Epithelial cell of proximal tubule (primary cell): ENCODE measurements around the gene NR2F2. TPM values are rescaled to one million over a fixed set of nuclear protein-coding genes. Genes with fewer than 3 reads are reported as not detected.
A peak's percentile ranks its signal among the peaks of the same experiment; 100 is the strongest.

Experiments
- DNase-seq: peaks from one replicate; pipeline ENCODE4 v3.0.0-alpha.2; 2011; ENCODE audit warnings: low read depth
- H3K4me3 ChIP-seq: 2 replicates; pipeline ENCODE4 v1.5.1; 2011; ENCODE audit warnings: low read depth, mild to moderate bottlenecking, low read length
- total RNA-seq: library from RNA; depleted of rRNA; stranded (reverse); fragments of >200 nt; gene quantifications from 2 replicates; pipeline ENCODE4 v1.2.3, GENCODE V29; 2015
- TF ChIP-seq, protein P1 (sequence below): conservative IDR thresholded peaks from 2 replicates; pipeline ENCODE4 v1.5.1; 2012; ENCODE audit warnings: low read depth, mild to moderate bottlenecking, low read length

The NR2F2 gene
- total RNA-seq, 1 donor from 2014 or later = 17.6 TPM

DNA sequence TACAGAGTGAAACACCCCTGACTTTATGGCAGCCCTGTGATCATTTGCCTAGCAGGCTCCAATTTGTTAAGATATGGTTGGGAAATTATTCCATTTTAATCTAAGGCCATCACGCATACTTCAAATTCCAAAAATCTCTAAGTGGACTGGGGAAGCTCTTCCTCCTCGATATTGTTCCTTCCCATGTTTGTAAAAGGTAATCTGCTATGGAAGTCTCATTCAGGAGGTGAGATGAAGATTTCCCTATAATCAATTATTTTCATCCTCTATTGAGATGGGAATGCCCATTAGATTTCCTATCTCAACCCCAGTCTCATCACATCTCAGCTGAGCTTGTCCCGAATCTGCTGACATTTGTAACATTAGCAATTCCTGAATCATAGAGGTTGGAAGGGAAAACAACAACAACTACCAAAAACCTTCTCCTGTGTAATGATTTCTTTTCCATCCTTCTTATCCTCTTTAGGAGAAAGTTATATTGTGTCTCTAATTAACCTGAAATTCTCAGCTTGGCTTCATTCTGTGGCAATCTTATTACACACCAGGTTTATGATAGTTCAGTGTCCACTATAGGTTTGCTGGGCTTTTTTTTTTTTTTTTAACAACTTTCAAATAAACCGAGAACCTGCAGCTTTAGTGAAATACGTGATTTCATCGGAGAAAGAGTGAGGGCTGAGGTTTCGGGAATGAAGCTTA is 2.2 kb upstream of the NR2F2 start:
- TF ChIP-seq, protein P1, sequence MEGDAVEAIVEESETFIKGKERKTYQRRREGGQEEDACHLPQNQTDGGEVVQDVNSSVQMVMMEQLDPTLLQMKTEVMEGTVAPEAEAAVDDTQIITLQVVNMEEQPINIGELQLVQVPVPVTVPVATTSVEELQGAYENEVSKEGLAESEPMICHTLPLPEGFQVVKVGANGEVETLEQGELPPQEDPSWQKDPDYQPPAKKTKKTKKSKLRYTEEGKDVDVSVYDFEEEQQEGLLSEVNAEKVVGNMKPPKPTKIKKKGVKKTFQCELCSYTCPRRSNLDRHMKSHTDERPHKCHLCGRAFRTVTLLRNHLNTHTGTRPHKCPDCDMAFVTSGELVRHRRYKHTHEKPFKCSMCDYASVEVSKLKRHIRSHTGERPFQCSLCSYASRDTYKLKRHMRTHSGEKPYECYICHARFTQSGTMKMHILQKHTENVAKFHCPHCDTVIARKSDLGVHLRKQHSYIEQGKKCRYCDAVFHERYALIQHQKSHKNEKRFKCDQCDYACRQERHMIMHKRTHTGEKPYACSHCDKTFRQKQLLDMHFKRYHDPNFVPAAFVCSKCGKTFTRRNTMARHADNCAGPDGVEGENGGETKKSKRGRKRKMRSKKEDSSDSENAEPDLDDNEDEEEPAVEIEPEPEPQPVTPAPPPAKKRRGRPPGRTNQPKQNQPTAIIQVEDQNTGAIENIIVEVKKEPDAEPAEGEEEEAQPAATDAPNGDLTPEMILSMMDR = no peak
- H3K4me3 ChIP-seq = peak overlapping the region; percentile 94
- no peak for DNase-seq

DNA sequence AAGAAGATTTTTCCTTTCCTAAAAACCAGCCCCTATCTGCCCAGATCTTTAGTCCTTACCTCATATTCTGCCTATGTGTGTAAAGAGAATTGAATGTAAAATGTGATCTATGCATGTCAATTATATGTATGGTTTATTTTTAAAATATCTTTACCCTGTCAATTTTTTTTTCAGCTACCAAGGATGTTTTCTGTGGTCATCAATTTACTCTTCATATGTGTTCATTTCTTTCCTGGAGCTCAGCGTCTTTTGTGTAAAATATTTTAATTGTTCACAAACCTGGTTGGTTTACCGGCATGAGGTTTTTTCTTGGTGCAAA is 1.7 kb upstream of the NR2F2 start:
- peak overlapping the region; percentile 94 for H3K4me3 ChIP-seq
- DNase-seq = no peak

DNA sequence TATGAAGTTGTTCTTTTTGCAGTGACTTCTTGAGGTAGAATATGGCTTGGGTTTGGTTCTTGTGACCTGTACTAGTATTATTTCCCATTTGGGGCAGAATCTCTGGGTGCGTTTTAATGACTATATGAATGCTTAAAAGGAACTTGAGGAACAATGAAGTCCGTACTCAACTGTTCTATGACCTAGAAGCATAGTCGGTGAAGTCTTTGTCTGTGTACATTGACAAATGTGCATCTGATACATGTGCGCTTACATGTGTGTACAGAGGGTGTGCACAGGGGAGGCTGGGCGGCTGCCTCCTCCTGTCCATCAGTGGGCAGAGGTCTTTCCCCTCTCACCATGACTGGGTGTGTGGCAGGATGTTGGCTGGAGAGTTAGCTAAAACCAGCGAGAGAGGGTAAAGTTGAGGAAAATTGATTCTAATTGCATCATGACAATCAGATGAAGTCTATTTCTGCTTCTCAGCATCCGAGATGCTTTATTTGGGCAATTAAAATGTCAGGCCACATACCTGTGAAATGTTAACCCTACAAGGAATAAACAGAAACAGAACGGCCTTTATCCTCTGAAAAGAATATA is 1.0 kb upstream of the NR2F2 start:
- DNase-seq = no peak
- peak overlapping the region; percentile 94 for H3K4me3 ChIP-seq
- TF ChIP-seq, protein P1 = no peak

More for the DNA sequence above, 1.7 kb upstream of the NR2F2 start:
- TF ChIP-seq, protein P1 = no peak

DNA sequence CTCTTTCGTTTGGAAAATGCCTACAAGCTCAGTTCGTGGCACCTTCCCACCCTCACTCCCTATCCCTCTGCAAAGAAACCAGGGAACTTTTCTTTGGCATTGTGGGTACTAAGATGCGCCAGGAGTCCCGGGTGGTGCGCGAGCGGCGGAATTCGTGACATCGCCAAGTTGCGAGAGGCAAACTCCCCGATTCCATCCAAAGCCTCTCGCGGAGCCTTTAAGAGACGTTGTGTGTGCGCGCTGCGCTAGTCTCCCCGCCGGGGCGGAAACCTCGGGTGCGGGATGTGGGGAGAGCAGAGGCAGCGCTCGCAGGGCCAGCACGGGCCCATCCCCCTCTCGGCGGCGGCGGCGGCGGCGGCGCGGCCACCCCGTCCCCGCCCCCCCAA is 443 bp upstream of the NR2F2 start:
- DNase-seq = no peak
- TF ChIP-seq, protein P1 = no peak
- peak overlapping the region; percentile 94 for H3K4me3 ChIP-seq

DNA sequence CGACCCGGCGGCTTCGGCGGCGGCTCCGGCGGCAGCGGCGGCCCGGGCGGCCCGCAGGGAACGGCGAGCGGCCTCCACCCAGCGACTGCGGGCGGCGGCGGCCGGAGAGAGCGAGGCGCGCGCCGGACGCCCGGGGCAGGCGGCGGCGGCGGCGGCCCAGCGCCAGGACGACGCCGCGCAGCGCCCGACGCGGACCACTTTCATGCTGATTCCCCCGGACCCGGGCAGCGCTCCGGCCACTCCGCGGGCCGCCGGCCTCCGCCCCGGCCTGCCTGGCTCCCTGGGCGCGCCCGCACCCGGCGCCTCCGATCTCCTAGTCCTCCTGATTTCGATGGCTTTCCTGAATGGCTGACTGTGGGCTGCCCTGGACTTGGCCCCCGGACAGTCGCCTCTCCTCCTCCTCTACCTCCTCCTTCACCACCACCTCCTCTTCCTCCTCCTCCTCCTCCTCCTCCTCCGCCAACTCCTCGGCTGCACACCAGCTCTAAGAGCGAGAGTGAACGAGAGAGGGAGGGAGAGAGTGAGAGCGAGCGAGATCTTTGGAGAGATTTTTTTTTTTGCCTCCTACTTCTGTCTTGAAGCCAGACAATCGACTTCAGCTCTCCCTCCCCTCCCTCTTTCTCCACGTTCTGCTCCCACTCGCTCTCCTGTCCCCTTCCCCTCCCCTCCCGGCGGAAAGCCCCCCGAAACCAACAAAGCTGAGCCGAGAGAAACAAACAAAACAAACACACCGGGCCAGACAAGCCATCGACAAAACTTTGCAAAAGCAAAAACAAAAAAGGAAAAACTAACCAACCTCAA is 844 bp downstream of the NR2F2 start:
- peak overlapping the region; percentile 86 for H3K4me3 ChIP-seq
- no peak for DNase-seq
- TF ChIP-seq, protein P1 = no peak

DNA sequence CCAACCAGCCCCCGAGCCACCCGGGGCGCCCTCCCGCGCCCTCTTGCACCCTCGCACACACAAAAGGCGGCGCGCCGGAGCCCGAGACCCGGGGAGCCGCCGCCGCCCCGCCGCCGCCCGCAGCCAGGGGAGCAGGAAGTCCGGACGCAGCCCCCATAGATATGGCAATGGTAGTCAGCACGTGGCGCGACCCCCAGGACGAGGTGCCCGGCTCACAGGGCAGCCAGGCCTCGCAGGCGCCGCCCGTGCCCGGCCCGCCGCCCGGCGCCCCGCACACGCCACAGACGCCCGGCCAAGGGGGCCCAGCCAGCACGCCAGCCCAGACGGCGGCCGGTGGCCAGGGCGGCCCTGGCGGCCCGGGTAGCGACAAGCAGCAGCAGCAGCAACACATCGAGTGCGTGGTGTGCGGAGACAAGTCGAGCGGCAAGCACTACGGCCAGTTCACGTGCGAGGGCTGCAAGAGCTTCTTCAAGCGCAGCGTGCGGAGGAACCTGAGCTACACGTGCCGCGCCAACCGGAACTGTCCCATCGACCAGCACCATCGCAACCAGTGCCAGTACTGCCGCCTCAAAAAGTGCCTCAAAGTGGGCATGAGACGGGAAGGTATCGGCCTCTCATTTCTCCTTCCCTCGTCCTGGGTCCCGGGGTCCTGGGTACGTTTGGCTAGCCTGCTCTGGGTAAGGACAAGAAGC is 1.6 kb downstream of the NR2F2 start:
- DNase-seq = no peak
- H3K4me3 ChIP-seq = peak overlapping the region; percentile 83

More for the DNA sequence above, 1.6 kb downstream of the NR2F2 start:
- TF ChIP-seq, protein P1 = no peak
